BLaER1 (cell line): ENCODE measurements around the gene TPSB2.
"Not testable (repeated sequence)": the region's sequence is repeated elsewhere in the genome, so short reads cannot be mapped to it uniquely, and the experiment has no call there.

Experiments
- H3K27ac ChIP-seq: shearing (Covaris generic); formaldehyde crosslinking; 2 replicates; pipeline ENCODE4 v1.8.1; 2022
- H3K27me3 ChIP-seq: shearing (Covaris generic); formaldehyde crosslinking; 2 replicates; pipeline ENCODE4 v1.8.1; 2022
- H3K36me3 ChIP-seq: shearing (Covaris generic); formaldehyde crosslinking; 2 replicates; pipeline ENCODE4 v1.8.1; 2022
- H3K4me1 ChIP-seq: shearing (Covaris generic); formaldehyde crosslinking; 2 replicates; pipeline ENCODE4 v1.8.1; 2022
- H3K4me2 ChIP-seq: shearing (Covaris generic); formaldehyde crosslinking; 2 replicates; pipeline ENCODE4 v1.8.1; 2022
- H3K4me3 ChIP-seq: shearing (Covaris generic); formaldehyde crosslinking; 2 replicates; pipeline ENCODE4 v1.8.1; 2022
- H3K9ac ChIP-seq: shearing (Covaris generic); formaldehyde crosslinking; 2 replicates; pipeline ENCODE4 v1.8.1; 2022
- H3K9me3 ChIP-seq: shearing (Covaris generic); formaldehyde crosslinking; 2 replicates; pipeline ENCODE4 v1.8.1; 2022
- H4K20me1 ChIP-seq: shearing (Covaris generic); formaldehyde crosslinking; 2 replicates; pipeline ENCODE4 v1.8.1; 2022
- Cebpa-rat ChIP-seq: shearing (Covaris generic); IDR thresholded peaks from 2 replicates; pipeline ENCODE4 v1.8.1; 2022

TPSB2 gene

GRCh38 chr16:1230084-1230470, at the start of gene TPSB2:
TPSB2 (minus strand) TSS chr16:1230184; CDS start chr16:1229951, 233 bp downstream.
- not testable (repeated sequence) for H3K4me2 ChIP-seq, H3K36me3 ChIP-seq, H3K9ac ChIP-seq, H3K27me3 ChIP-seq, H3K4me3 ChIP-seq, H3K4me1 ChIP-seq, H3K27ac ChIP-seq, H3K9me3 ChIP-seq, H4K20me1 ChIP-seq

DNA sequence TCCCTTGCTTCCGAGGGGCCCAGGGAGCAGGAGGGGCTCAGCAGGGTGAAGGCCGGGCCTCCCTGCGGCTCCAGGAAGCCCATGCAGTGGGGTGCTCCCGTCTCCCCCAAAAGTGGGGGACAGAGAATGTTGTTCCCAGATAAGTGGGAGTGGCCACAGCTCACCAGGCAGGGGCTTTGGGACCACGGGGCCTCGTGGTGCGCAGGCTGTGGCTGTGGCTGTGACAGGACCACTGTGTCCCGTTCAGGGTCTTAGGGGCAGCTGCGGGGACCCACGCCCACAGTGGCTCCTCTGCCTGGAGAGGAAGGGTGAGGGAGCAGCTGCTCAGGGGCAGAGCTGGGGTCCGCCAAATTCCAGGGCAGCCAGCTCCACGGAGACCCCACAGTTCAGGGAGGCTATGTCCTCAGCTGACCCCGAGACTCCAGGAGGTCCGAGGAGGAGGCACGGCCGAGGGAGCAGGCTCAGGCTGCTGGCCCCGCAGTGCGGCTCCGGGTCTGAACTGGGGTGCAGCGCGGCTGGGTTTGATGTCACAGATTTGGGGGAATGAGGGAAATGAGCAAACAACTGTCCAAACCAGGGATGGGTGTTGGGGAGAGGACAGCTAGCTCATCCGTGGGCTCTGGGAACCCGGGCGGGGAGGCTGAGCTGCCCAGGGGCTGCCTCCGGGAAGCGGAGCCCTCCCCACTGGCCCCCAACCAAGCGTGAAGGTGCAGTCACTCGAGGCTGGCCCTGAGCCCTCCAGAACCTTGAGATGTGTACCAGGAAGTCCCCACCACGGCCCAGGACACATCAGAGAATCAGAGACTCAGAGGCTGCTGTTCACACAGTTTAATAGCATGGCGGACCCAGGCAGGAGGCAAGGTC, 49.3 kb upstream of the TPSB2 start:
- TF ChIP-seq Cebpa-rat, result no peak
- Histone ChIP-seq H3K4me1 (peaks cover 60% of the 10 kb centered on the region), H3K27ac (peak overlapping the region; percentile 38; the same call in 1 of the 2 replicates), H3K4me2 (peak overlapping the region; percentile 67), H3K4me3 (no peak overlapping the region), H3K27me3 (peaks cover 57% of the 10 kb centered on the region), H3K9me3 (no peaks in the 10 kb centered on the region), H3K36me3 (no peaks in the 10 kb centered on the region), H3K9ac (no peak overlapping the region), H4K20me1 (no peaks in the 10 kb centered on the region)

GRCh38 chr16:1278477-1278876, 48.5 kb upstream of the TPSB2 start:
- no peak overlapping the region for H3K27ac ChIP-seq
- H4K20me1 ChIP-seq, result no peaks in the 10 kb centered on the region
- H3K4me2 ChIP-seq, result peak overlapping the region; percentile 67
- H3K27me3 ChIP-seq, result peaks cover 52% of the 10 kb centered on the region
- H3K9ac ChIP-seq, result no peak overlapping the region
- TF ChIP-seq Cebpa-rat, result no peak
- H3K9me3 ChIP-seq, result no peaks in the 10 kb centered on the region
- no peaks in the 10 kb centered on the region for H3K36me3 ChIP-seq
- H3K4me3 ChIP-seq, result no peak overlapping the region
- H3K4me1 ChIP-seq, result peaks cover 51% of the 10 kb centered on the region

DNA sequence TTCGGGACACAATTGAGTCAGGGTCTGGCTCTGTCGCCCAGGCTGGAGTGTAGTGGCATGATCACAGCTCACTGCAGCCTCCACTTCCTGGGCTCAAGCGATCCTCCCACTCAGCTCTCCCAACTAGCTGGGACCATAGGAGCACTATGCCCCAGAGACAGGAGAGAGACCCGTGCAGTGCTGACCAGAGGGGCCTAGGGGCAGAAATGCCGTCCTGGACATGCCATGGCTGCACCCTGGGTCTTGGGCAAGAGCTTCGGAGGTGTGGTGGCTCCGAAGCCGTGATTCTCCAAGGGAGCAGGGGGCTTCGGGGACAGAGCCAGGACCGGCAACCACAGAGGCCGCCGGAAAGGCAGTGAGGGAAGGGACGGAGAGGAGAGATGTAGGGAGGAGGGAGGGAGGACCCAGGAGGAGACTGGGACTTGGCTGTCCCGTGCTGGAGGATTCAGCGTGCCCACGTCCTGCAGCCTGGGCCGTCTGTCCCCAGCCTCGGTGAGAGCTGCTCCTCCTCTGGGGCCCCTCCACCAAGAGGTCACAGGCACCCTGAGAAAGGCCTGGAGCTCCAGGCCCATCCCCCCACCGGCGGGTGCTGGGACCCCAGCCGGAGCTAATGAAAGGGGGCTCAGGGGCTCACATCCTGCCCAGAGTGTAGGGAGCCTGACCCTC, 47.8 kb upstream of the TPSB2 start:
- Histone ChIP-seq H3K4me3 (no peak overlapping the region), H3K4me1 (peaks cover 44% of the 10 kb centered on the region), H3K9ac (no peak overlapping the region), H3K36me3 (no peaks in the 10 kb centered on the region), H3K27me3 (peaks cover 44% of the 10 kb centered on the region), H3K9me3 (no peaks in the 10 kb centered on the region), H3K27ac (no peak overlapping the region), H4K20me1 (no peaks in the 10 kb centered on the region), H3K4me2 (no peak overlapping the region)
- TF ChIP-seq Cebpa-rat, result no peak

- H3K9ac ChIP-seq, result no peak overlapping the region
- TF ChIP-seq Cebpa-rat, result no peak
- peaks cover 39% of the 10 kb centered on the region for H3K27me3 ChIP-seq
- no peaks in the 10 kb centered on the region for H4K20me1 ChIP-seq
- no peak overlapping the region for H3K4me3 ChIP-seq
- no peak overlapping the region for H3K27ac ChIP-seq
- no peaks in the 10 kb centered on the region for H3K9me3 ChIP-seq
- H3K36me3 ChIP-seq, result no peaks in the 10 kb centered on the region
- no peak overlapping the region for H3K4me2 ChIP-seq
- H3K4me1 ChIP-seq, result peaks cover 43% of the 10 kb centered on the region
Measured at GRCh38 chr16:1277151-1277598, 47.2 kb upstream of the TPSB2 start.

DNA sequence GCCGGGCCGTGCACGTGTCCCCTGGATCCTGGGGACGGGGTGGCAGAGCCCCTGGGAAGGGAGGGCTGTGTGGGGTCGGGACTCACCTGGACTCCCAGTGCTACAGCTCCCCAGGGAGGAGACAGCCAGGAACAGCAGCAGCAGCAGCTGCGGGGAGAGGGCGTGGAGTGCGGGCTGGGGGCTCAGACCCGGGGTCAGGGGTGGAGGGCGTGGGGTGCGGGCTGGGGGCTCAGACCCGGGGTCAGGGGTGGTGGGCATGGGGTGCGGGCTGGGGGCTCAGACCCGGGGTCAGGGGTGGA, 46.5 kb upstream of the TPSB2 start:
- peaks cover 32% of the 10 kb centered on the region for H3K27me3 ChIP-seq
- no peak overlapping the region for H3K27ac ChIP-seq
- H3K4me1 ChIP-seq, result peaks cover 43% of the 10 kb centered on the region
- H3K9me3 ChIP-seq, result no peaks in the 10 kb centered on the region
- H3K4me3 ChIP-seq, result no peak overlapping the region
- no peaks in the 10 kb centered on the region for H4K20me1 ChIP-seq
- no peak for TF ChIP-seq Cebpa-rat
- H3K4me2 ChIP-seq, result no peak overlapping the region
- no peak overlapping the region for H3K9ac ChIP-seq
- no peaks in the 10 kb centered on the region for H3K36me3 ChIP-seq

- Histone ChIP-seq H4K20me1 (no peaks in the 10 kb centered on the region), H3K4me3 (no peak overlapping the region), H3K9me3 (no peaks in the 10 kb centered on the region), H3K4me1 (peaks cover 41% of the 10 kb centered on the region), H3K27ac (no peak overlapping the region), H3K9ac (no peak overlapping the region), H3K27me3 (peaks cover 27% of the 10 kb centered on the region), H3K36me3 (no peaks in the 10 kb centered on the region), H3K4me2 (no peak overlapping the region)
- no peak for TF ChIP-seq Cebpa-rat
Measured at GRCh38 chr16:1275791-1276579, 46.0 kb upstream of the TPSB2 start.

DNA sequence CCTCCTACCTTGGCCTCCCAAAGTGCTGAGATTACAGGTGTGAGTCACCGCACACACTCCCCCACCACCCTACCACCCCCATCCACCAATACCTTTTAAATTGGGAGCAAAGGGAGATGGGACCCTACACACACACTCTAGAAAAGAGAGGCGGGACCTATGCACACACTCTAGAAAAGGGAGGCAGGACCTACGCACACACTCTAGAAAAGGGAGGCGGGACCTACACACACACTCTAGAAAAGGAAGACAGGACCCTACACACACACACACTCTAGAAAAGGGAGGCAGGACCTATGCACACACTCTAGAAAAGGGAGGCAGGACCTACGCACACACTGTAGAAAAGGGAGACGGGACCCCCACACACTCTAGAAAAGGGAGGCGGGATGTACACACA, 44.8 kb upstream of the TPSB2 start:
- H3K27me3 ChIP-seq, result peaks cover 27% of the 10 kb centered on the region
- H4K20me1 ChIP-seq, result no peaks in the 10 kb centered on the region
- H3K4me3 ChIP-seq, result no peak overlapping the region
- no peak for TF ChIP-seq Cebpa-rat
- H3K9ac ChIP-seq, result no peak overlapping the region
- H3K9me3 ChIP-seq, result no peaks in the 10 kb centered on the region
- no peak overlapping the region for H3K27ac ChIP-seq
- H3K36me3 ChIP-seq, result no peaks in the 10 kb centered on the region
- no peak overlapping the region for H3K4me2 ChIP-seq
- H3K4me1 ChIP-seq, result peaks cover 28% of the 10 kb centered on the region

- H3K36me3 ChIP-seq, result no peaks in the 10 kb centered on the region
- no peak overlapping the region for H3K4me3 ChIP-seq
- peaks cover 19% of the 10 kb centered on the region for H3K4me1 ChIP-seq
- no peak overlapping the region for H3K4me2 ChIP-seq
- no peak overlapping the region for H3K9ac ChIP-seq
- H3K9me3 ChIP-seq, result no peaks in the 10 kb centered on the region
- H3K27ac ChIP-seq, result no peak overlapping the region
- peaks cover 20% of the 10 kb centered on the region for H3K27me3 ChIP-seq
- TF ChIP-seq Cebpa-rat, result no peak
- H4K20me1 ChIP-seq, result no peaks in the 10 kb centered on the region
Measured at GRCh38 chr16:1273816-1274215, 43.8 kb upstream of the TPSB2 start.
